H9 (cell line): ENCODE results near the gene SH3BP2. TPM values are rescaled to one million over a fixed set of nuclear protein-coding genes. Genes with fewer than 3 reads are reported as not detected.

ENCODE experiments used
- DNase-seq: peaks from one replicate; pipeline ENCODE4 v3.0.0-alpha.2; 2017
- H2AFZ ChIP-seq: one replicate; pipeline ENCODE4 v1.6.1; 2013; ENCODE audit warnings: mild to moderate bottlenecking, low read length, control low read depth, moderate library complexity
- H2AK5ac ChIP-seq: 2 replicates; pipeline ENCODE4 v1.6.1; 2013; ENCODE audit warnings: low read length, control low read depth, mixed read lengths; ENCODE audit not compliant: insufficient read length
- H2BK120ac ChIP-seq: one replicate; pipeline ENCODE4 v1.6.1; 2013; ENCODE audit warnings: low read depth, mild to moderate bottlenecking, low read length, control low read depth, inconsistent platforms; ENCODE audit not compliant: poor library complexity, severe bottlenecking
- H2BK12ac ChIP-seq: 2 replicates; pipeline ENCODE4 v1.6.1; 2013; ENCODE audit warnings: low read length, control low read depth, mixed read lengths, low read depth; ENCODE audit not compliant: insufficient read length
- H2BK15ac ChIP-seq: 2 replicates; pipeline ENCODE4 v1.6.1; 2013; ENCODE audit warnings: low read depth, low read length, control low read depth
- H2BK20ac ChIP-seq: one replicate; pipeline ENCODE4 v1.6.1; 2013; ENCODE audit warnings: low read depth, mild to moderate bottlenecking, low read length, control low read depth, inconsistent platforms; ENCODE audit not compliant: poor library complexity, severe bottlenecking
- H2BK5ac ChIP-seq: 2 replicates; pipeline ENCODE4 v1.6.1; 2013; ENCODE audit warnings: low read length, control low read depth, mixed read lengths; ENCODE audit not compliant: insufficient read length
- H3K14ac ChIP-seq: 2 replicates; pipeline ENCODE4 v1.6.1; 2013; ENCODE audit warnings: low read length, control low read depth; ENCODE audit not compliant: insufficient read depth
- H3K18ac ChIP-seq: 2 replicates; pipeline ENCODE4 v1.6.1; 2013; ENCODE audit warnings: low read depth, mild to moderate bottlenecking, mixed read lengths, low read length, control low read depth; ENCODE audit not compliant: insufficient read length
- H3K23ac ChIP-seq: 2 replicates; pipeline ENCODE4 v1.6.1; 2013; ENCODE audit warnings: low read length, control low read depth, mixed read lengths, low read depth; ENCODE audit not compliant: insufficient read length
- H3K23me2 ChIP-seq: 2 replicates; pipeline ENCODE4 v1.6.1; 2013; ENCODE audit warnings: low read depth, mild to moderate bottlenecking, mixed read lengths, low read length, control low read depth; ENCODE audit not compliant: insufficient read length, poor library complexity, severe bottlenecking
- H3K27ac ChIP-seq: 2 replicates; pipeline ENCODE4 v1.5.1; 2013; ENCODE audit warnings: low read length, control low read depth, mixed read lengths, low read depth; ENCODE audit not compliant: insufficient read length
- H3K27me3 ChIP-seq: 2 replicates; pipeline ENCODE4 v1.6.1; 2013; ENCODE audit warnings: low read length, control low read depth, inconsistent platforms; ENCODE audit not compliant: insufficient read depth
- H3K4ac ChIP-seq: 2 replicates; pipeline ENCODE4 v1.6.1; 2013; ENCODE audit warnings: low read depth, mild to moderate bottlenecking, control low read depth, inconsistent platforms, low read length, moderate library complexity
- H3K4me1 ChIP-seq: 2 replicates; pipeline ENCODE4 v1.6.1; 2013; ENCODE audit warnings: low read length, control low read depth, inconsistent platforms; ENCODE audit not compliant: insufficient read depth
- H3K4me2 ChIP-seq: 2 replicates; pipeline ENCODE4 v1.6.1; 2013; ENCODE audit warnings: low read length, control low read depth, mixed read lengths; ENCODE audit not compliant: insufficient read length, insufficient read depth
- H3K56ac ChIP-seq: 2 replicates; pipeline ENCODE4 v1.6.1; 2013; ENCODE audit warnings: low read depth, mild to moderate bottlenecking, mixed read lengths, low read length, control low read depth; ENCODE audit not compliant: insufficient read length
- H3K79me1 ChIP-seq: 2 replicates; pipeline ENCODE4 v1.6.1; 2013; ENCODE audit warnings: low read depth, mild to moderate bottlenecking, moderate library complexity, low read length, control low read depth, inconsistent platforms; ENCODE audit not compliant: insufficient read depth, poor library complexity, severe bottlenecking
- H3K79me2 ChIP-seq: 2 replicates; pipeline ENCODE4 v1.6.1; 2013; ENCODE audit warnings: low read length, control low read depth, inconsistent platforms; ENCODE audit not compliant: insufficient read depth
- H3K9ac ChIP-seq: 2 replicates; pipeline ENCODE4 v1.6.1; 2013; ENCODE audit warnings: low read length, control low read depth, mixed read lengths; ENCODE audit not compliant: insufficient read length; ENCODE audit errors: extremely low read depth
- H3K9me3 ChIP-seq: one replicate; pipeline ENCODE4 v1.6.1; 2013; ENCODE audit warnings: low read depth, low read length, inconsistent platforms; ENCODE audit not compliant: control insufficient read depth
- H3T11ph ChIP-seq: one replicate; pipeline ENCODE4 v1.6.1; 2013; ENCODE audit warnings: mild to moderate bottlenecking, low read length, control low read depth, inconsistent platforms
- H4K20me1 ChIP-seq: one replicate; pipeline ENCODE4 v1.6.1; 2013; ENCODE audit not compliant: control insufficient read depth, insufficient read length, insufficient read depth
- H4K5ac ChIP-seq: 2 replicates; pipeline ENCODE4 v1.6.1; 2013; ENCODE audit warnings: low read depth, mild to moderate bottlenecking, mixed read lengths, low read length, control low read depth; ENCODE audit not compliant: insufficient read length
- H4K8ac ChIP-seq: replicated peaks from 2 replicates; pipeline ENCODE4 v1.6.1; 2013; ENCODE audit warnings: low read length, control low read depth, mixed read lengths, low read depth; ENCODE audit not compliant: insufficient read length
- H4K91ac ChIP-seq: 2 replicates; pipeline ENCODE4 v1.6.1; 2013; ENCODE audit warnings: low read depth, mild to moderate bottlenecking, moderate library complexity, mixed read lengths, low read length, control low read depth; ENCODE audit not compliant: insufficient read length
- H3K27ac Mint-ChIP-seq, 3 experiments: 2 replicates in 2 of 3; 3 replicates in 1 of 3; pipeline ENCODE4 v1.8.0; 2020 to 2021; ENCODE audit warnings: mixed read lengths in 3 of 3, mild to moderate bottlenecking in 1 of 3, moderate library complexity in 1 of 3
- H3K27me3 Mint-ChIP-seq: 2 replicates; pipeline ENCODE4 v1.8.0; 2021; ENCODE audit warnings: low read depth, mild to moderate bottlenecking, moderate library complexity, mixed read lengths
- H3K36me3 Mint-ChIP-seq, 3 experiments: 2 replicates in 2 of 3; 3 replicates in 1 of 3; pipeline ENCODE4 v1.8.0; 2020 to 2021; ENCODE audit warnings: low read depth in 3 of 3, mixed read lengths in 3 of 3; ENCODE audit not compliant: insufficient read depth in 1 of 3
- H3K4me1 Mint-ChIP-seq, 2 experiments: 2 replicates each; pipeline ENCODE4 v1.8.0; 2020; ENCODE audit warnings: mixed read lengths in 2 of 2
- H3K4me3 Mint-ChIP-seq, 2 experiments: 2 replicates in 1 of 2; 3 replicates in 1 of 2; pipeline ENCODE4 v1.8.0; 2020 to 2021; ENCODE audit warnings: mild to moderate bottlenecking in 2 of 2, mixed read lengths in 2 of 2, moderate library complexity in 1 of 2
- H3K9me3 Mint-ChIP-seq, 2 experiments: 2 replicates in 1 of 2; 3 replicates in 1 of 2; pipeline ENCODE4 v1.8.0; 2020; ENCODE audit warnings: mild to moderate bottlenecking in 2 of 2, mixed read lengths in 2 of 2, moderate library complexity in 1 of 2
- WGBS: extraction: QIAGEN DNeasy Blood & Tissue Kit; methylation state at CpG from one replicate; pipeline ENCODE4 v1.1.7; 2013; ENCODE audit warnings: missing lambda C conversion rate, low lambda C conversion rate, mixed read lengths; ENCODE audit not compliant: insufficient read length; ENCODE audit errors: extremely low coverage; 5-methylcytosine and 5-hydroxymethylcytosine counted together
- total RNA-seq: library from RNA; stranded (reverse); gene quantifications from 2 replicates; pipeline ENCODE4 v1.2.1, GENCODE V29; 2021
- TF ChIP-seq, protein P1 (sequence below): fragments of 200-600 bp; sonication (generic); conservative IDR thresholded peaks from 3 replicates; pipeline ENCODE4 v1.8.0; 2021; ENCODE audit warnings: antibody characterized with exemption, mild to moderate bottlenecking

The SH3BP2 gene
- total RNA-seq, 1 experiment from 2014 or later: 37.6 TPM

GRCh38 chr4:2856266-2856665, 63.4 kb downstream of the SH3BP2 start:
- Histone ChIP-seq H2BK20ac (no peak overlapping the region), H3K4ac (no peak overlapping the region), H3T11ph (no peak overlapping the region), H2BK12ac (no peak overlapping the region), H2BK15ac (no peak overlapping the region), H4K91ac (no peak overlapping the region), H2BK5ac (no peak overlapping the region), H3K18ac (no peak overlapping the region), H3K9ac (no peak overlapping the region), H4K8ac (no peak overlapping the region), H2AK5ac (no peak overlapping the region), H3K27me3 (no peaks in the 10 kb centered on the region), H3K79me1 (peaks cover 9% of the 10 kb centered on the region), H3K27ac (no peak overlapping the region), H3K79me2 (peaks cover 5% of the 10 kb centered on the region; the same call in 1 of the 2 replicates), H3K4me1 (peaks cover 5% of the 10 kb centered on the region), H2BK120ac (no peak overlapping the region), H2AFZ (no peak overlapping the region), H3K23ac (no peak overlapping the region), H3K23me2 (no peaks in the 10 kb centered on the region), H3K9me3 (no peaks in the 10 kb centered on the region), H4K5ac (no peak overlapping the region), H3K4me2 (no peak overlapping the region), H3K14ac (no peak overlapping the region), H3K56ac (no peak overlapping the region), H4K20me1 (no peaks in the 10 kb centered on the region)
- peaks cover 9 to 22% (median 16%) of the 10 kb centered on the region in 3 experiments; a peak in 5 of 7 replicates for H3K36me3 Mint-ChIP-seq
- no CpG with 5 or more reads among the region's 3 CpGs for WGBS
- TF ChIP-seq, protein P1, sequence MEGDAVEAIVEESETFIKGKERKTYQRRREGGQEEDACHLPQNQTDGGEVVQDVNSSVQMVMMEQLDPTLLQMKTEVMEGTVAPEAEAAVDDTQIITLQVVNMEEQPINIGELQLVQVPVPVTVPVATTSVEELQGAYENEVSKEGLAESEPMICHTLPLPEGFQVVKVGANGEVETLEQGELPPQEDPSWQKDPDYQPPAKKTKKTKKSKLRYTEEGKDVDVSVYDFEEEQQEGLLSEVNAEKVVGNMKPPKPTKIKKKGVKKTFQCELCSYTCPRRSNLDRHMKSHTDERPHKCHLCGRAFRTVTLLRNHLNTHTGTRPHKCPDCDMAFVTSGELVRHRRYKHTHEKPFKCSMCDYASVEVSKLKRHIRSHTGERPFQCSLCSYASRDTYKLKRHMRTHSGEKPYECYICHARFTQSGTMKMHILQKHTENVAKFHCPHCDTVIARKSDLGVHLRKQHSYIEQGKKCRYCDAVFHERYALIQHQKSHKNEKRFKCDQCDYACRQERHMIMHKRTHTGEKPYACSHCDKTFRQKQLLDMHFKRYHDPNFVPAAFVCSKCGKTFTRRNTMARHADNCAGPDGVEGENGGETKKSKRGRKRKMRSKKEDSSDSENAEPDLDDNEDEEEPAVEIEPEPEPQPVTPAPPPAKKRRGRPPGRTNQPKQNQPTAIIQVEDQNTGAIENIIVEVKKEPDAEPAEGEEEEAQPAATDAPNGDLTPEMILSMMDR: no peak
- H3K9me3 Mint-ChIP-seq: no peaks in the 10 kb centered on the region
- H3K27me3 Mint-ChIP-seq: no peaks in the 10 kb centered on the region
- DNase-seq: no peak
- H3K4me1 Mint-ChIP-seq: peaks cover 17 to 19% of the 10 kb centered on the region in 2 experiments
- no peak overlapping the region for H3K4me3 Mint-ChIP-seq
- H3K27ac Mint-ChIP-seq: no peak overlapping the region
